HG03066 (cell line): ENCODE measurements around the gene TEDC1.

Source experiments
- ATAC-seq: cut with Tn5 transposase; IDR thresholded peaks from one replicate; pipeline ENCODE4 v1.9.1; 2021; ENCODE audit warnings: low read depth; ENCODE audit not compliant: unreplicated experiment

The TEDC1 gene

GRCh38 chr14:105456736-105457617 is 34.1 kb upstream of the TEDC1 start:
- ATAC-seq: no peak

DNA sequence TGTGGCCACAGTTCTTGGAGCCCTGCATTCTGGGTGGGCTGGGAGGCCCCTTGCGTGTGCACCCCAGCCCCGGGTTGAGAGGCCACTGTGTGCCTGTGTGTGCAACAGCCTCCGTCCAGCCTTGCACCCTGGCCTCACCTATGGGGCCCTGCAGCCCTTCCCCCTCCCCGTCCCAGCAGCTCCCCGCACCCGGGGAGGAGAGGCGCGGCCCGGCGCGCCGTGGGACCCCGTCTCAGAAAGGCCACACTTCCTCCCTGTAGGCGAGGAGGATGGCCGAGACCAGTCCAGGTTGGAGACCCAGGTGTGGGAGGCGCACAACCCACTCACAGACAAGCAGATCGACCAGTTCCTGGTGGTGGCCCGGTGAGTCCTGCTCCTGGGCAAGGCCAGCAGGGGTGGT is 33.0 kb upstream of the TEDC1 start:
- no peak for ATAC-seq

DNA sequence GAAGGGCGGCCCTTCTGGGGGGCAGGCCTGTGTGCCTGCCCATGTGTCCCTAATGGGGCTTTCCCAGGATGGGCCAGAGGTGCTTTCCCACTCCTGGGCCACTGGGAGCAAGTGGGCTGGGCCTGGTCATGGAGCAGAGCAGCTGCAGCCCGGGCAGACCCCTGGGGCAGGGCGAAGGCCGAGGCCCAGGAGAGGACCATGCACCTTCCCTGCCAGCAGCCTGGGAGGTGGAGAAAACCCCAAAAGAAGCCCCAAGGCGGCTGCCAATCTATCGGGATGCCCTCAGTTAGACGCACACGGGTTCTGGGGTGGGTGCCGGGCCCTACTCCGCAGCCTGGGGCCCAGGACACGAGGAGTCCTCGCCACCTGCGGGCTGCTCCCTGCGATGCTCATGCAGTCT is 32.5 kb upstream of the TEDC1 start:
- no peak for ATAC-seq

DNA sequence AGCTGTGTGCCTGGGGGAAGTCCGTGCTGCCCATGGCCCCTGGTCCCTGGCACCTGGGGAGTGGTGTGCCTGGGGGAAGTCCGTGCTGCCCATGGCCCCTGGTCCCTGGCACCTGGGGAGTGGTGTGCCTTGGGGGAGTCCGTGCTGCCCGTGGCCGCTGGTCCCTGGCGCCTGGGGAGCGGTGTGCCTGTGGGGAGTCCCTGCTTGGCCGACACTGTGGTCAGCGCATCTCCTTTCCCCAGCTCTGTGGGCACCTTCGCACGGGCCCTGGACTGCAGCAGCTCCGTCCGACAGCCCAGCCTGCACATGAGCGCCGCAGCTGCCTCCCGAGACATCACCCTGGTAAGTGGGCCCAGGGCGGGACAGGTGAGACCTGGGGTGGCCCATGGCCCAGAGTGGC is 30.9 kb upstream of the TEDC1 start:
- no peak for ATAC-seq

- ATAC-seq: no peak
These were observed 30.4 kb upstream of the TEDC1 start for GRCh38 chr14:105460616-105461015.

GRCh38 chr14:105461903-105462302 is 29.1 kb upstream of the TEDC1 start:
- ATAC-seq: no peak

DNA sequence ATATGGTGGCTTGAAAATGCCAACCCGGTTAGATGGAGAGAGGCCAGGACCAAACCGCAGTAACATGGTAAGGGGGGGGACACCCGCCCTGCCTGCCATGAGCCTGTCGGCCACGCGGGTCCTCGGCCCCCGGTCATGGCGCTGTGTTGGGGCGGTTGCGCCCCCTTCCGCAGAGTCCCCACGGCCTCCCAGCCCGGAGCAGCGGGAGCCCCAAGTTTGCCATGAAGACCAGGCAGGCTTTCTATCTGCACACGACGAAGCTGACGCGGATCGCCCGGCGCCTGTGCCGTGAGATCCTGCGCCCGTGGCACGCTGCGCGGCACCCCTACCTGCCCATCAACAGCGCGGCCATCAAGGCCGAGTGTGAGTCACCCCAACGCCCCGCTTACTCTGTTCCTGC is 26.5 kb upstream of the TEDC1 start:
- ATAC-seq: no peak

DNA sequence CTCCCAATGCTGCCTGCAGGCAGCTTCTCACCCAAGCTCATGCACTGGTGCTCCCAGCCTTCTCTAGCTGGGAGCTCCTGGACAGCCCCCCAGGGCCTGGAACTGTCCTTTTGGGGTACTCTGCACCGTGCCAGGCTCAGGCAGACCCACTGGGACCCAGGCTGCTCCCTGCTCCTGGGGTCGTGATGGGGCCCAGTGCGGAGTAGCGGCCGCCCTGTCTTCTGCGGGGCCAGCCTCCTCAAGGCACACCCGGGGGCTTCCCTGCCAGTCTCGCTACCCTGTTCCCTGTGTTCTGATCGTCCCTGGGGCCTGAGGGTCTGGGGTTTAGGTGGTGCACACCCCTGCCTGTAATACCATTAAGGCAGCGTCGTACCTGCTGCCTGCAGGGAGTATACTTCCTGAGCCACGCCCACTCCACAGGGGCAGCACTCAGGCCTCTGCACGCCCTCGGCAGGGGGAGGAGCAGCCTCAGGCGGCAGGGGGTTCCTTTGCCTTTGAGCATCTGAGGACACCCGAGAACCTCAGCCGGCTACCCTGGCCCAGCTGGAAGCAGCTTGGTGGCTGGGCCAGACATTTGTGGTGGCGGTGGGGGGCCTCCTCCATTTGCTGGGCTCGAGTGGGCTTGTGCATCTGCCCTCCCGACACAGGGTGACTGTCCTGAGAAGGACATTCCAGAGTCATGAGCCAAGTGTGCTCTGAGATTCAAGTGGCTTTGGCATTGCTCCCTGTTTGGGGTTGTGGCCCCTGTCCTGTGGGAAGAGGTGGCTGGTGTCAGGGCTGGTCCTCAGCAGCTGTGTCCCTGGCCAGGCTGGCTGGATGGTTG is 25.6 kb upstream of the TEDC1 start:
- ATAC-seq: no peak

DNA sequence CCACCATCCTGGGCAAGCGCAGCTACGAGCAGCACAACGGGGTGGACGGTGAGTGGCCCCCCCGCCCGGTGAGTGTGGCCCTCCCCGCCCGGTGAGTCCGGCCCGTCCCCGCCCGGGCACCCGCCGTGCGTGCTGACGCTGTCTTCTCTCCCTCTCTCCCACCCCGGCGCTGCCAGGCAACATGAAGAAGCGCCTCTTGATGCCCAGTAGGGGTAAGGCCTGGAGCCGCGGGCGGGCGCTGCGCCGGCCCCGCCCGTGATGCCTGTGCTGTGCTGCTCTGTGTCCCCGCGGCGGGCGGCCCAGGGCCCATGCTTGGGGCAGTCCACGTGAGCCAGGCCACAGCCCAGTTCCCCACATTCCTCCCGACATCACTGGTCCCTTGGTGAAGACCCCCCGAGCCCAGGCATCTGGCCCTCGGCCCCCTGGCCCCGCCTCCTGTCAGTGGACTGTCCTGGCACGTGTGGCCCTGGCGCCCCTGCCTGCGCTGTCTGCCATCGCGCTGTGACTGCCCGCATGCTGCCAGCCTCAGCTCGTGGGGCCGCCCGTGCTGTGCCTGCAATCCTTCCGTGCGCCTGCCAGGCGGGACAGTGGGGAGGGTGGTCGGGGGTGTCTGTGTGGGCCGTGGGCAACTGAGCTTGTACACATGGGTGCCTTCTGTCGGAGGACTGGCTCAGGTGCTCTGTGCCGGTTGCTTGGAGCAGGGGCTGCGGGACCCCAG is 24.4 kb upstream of the TEDC1 start:
- no peak for ATAC-seq

DNA sequence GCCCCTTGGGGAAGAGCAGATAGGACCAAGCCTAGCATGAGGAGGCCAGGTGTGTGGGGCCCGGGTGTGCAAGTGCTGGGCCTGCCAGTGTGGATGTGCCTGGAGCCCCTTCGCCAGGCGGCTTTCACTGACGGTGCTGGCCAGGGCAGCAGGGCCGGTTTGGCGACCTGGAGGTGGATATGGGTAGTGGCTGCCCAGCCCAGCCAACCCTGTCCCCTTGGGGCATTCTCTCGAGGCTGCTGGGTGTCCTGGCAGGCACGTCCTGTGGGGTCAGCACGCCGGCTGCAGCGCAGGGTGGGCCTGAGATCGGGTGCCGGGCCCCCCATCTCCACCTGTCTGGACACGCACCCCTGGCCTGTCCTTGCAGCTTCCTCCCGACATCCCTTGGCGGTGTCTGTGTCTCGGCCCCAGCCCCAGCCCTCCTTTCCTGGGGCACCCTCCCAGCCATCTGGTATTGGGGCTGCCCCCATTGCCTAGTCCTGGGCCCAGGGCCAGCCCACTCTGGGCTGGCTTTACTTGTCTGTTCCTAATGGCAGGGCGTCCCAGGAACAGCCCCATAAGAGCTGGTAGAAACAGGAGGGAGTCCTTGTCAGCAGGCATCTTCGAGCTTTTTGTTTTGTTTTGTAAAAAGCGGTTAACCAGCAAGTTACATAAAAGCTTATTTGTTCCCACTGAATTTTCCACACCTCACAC is 23.7 kb upstream of the TEDC1 start:
- no peak for ATAC-seq

DNA sequence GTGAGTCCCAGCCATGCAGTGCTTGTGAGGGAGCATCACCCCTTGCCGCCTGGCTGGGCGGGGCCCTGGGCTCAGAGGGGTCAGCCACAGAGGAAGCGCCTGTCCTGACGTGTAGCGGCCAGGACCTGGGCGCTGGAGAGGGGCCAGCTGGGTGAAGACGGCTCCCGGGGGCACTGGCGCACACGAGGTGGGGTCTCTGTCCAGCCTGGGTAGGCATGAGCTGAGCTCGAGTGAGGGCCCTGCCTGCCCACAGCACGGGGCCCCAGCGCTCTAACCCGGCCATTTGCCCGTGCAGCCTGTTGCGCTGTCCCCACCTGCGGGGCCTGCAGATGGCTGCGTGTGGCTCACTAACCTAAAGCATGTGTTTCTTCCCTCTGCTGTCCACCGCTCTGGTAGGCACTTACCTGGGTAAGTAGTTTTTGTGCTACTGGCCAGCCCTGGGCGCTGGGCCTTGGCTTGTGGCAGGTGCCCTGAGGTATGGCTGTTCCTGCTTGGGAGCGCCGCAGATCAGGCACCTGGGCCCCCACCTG is 23.0 kb upstream of the TEDC1 start:
- ATAC-seq: no peak

- no peak for ATAC-seq
These were observed 22.3 kb upstream of the TEDC1 start for GRCh38 chr14:105468621-105469241.

GRCh38 chr14:105469456-105470349 is 21.3 kb upstream of the TEDC1 start:
- no peak for ATAC-seq

- no peak for ATAC-seq
These were observed 20.4 kb upstream of the TEDC1 start for GRCh38 chr14:105470350-105471296.

DNA sequence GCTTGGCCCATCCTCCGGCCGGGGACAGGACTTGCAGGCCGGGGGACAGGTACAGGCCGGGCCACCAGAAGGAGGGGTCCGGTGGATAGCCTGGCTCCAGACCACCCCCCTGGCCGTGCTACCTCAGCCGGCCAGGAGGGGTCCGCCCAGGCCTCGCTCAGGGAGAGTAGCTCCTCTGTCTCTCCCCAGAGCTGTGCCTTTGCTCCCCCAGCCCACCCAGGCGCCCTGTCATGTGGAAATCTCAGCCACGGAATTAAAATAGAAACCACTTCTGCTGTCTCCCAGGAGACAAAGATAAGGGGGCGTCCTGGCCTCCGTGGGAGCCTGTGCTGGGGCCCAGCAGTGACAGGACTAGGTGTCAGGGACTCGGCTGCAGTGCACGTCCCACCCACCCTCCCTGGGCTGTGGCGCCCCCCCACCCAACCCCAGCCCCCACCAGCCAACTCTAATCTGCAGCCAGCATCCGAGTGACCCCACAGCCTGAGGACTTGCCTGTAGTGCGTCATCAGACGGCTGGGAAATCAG is 19.7 kb upstream of the TEDC1 start:
- no peak for ATAC-seq

DNA sequence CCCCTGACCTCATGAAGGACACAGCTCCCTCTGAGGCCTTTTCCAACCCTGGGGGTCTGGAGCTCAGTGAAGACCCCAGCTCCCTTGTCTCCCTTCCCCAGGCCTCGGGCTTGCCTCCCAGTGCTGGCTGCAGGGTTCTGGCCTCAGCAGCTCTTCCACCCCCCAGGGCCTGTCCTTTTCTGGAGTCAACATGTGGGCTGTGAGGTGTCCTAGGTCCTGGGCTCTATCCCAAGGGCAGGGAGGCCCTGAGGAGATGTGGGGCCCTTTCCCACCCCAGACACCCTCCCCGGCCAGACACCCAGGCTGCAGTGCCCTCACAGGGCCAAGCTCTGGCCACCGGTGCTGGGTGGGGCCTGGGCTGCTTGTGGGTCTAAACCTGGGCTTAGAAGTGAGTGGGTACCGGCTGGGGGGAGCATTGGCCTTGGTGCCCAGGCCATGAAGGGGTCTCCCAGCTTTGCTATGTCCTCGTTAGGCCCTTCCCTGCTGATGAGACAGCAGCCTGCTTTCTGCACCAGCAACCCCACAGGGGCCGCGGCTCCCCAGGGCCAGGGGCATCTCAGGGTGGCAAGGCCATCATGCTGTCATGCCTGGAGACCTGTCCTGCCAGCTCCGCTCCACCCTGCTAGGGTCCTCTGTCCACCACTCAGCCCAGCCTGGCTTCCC is 19.1 kb upstream of the TEDC1 start:
- ATAC-seq: no peak

- ATAC-seq: no peak
These were observed 18.5 kb upstream of the TEDC1 start for GRCh38 chr14:105472486-105472991.
